Mucosa of rectum (tissue), 2 donors: ENCODE measurements around the gene SLC9A3.

ENCODE experiments used
- H3K27ac ChIP-seq, 2 donors: one replicate each; pipeline ENCODE4 v1.7.0; 2013; ENCODE audit warnings: inconsistent platforms in 2 of 2, low read depth in 2 of 2, low read length in 2 of 2
- H3K27me3 ChIP-seq, 2 donors: one replicate each; pipeline ENCODE4 v1.7.0; 2013; ENCODE audit warnings: low read length in 2 of 2; ENCODE audit not compliant: control insufficient read depth in 2 of 2, insufficient read depth in 2 of 2
- H3K36me3 ChIP-seq, 2 donors: one replicate each; pipeline ENCODE4 v1.7.0; 2013; ENCODE audit warnings: low read length in 2 of 2; ENCODE audit not compliant: control insufficient read depth in 2 of 2, insufficient read depth in 2 of 2
- H3K4me1 ChIP-seq, 2 donors: one replicate each; pipeline ENCODE4 v1.7.0; 2013; ENCODE audit warnings: low read length in 2 of 2, mild to moderate bottlenecking in 1 of 2; ENCODE audit not compliant: control insufficient read depth in 2 of 2, insufficient read depth in 2 of 2
- H3K4me3 ChIP-seq, 2 donors: one replicate each; pipeline ENCODE4 v1.7.0; 2013; ENCODE audit warnings: low read length in 2 of 2
- H3K9ac ChIP-seq, 2 donors: one replicate each; pipeline ENCODE4 v1.7.0; 2013; ENCODE audit warnings: low read length in 2 of 2, low read depth in 1 of 2, mild to moderate bottlenecking in 1 of 2
- H3K9me3 ChIP-seq, 2 donors: one replicate each; pipeline ENCODE4 v1.7.0; 2013; ENCODE audit warnings: low read length in 2 of 2; ENCODE audit not compliant: control insufficient read depth in 2 of 2
- donor health status: healthy.
- donor health status: Normal muscosa, but diverticular disease.

Gene SLC9A3

DNA sequence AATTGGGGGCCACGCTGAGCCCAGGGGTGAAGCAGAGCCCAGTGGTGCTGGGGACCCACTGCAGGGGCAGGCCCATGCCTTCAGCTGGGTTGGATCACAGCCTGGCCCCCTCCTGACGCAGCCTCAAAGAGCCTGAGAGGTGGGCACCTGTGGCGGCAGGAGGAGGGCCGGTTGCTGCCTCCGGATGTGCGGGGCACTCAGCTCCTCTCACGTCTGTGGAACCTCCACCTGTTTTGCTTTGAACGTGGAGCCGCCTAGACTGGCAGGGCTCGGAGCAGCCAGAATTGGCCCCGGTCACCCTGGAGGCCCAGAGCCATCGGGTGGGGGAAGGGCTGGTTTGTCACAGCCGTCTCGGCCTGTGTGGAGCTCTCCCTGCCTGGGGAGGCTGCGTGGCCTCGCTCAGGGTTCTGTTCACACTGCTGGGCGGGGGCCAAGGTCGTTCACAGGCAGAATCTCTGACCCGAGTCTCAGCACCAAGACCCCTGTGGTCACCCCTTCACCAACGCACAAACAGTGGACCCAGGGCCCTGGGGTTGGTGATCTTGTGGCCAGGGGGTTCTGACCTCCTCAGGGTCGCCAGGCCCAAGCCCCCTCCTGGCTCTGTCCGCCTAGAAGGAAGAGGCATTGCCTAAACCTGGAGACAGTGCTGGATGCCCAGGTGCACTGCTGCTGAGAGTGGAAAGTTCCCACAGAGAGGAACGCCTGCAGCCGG lies 9.2 kb upstream of the SLC9A3 start:
- H3K27ac ChIP-seq = no peak overlapping the region
- no peaks in the 10 kb centered on the region for H3K4me1 ChIP-seq
- H3K27me3 ChIP-seq = peaks cover 31 to 32% of the 10 kb centered on the region in 2 donors
- H3K36me3 ChIP-seq = no peaks in the 10 kb centered on the region
- H3K4me3 ChIP-seq = no peak overlapping the region
- no peaks in the 10 kb centered on the region for H3K9me3 ChIP-seq
- H3K9ac ChIP-seq = no peak overlapping the region

DNA sequence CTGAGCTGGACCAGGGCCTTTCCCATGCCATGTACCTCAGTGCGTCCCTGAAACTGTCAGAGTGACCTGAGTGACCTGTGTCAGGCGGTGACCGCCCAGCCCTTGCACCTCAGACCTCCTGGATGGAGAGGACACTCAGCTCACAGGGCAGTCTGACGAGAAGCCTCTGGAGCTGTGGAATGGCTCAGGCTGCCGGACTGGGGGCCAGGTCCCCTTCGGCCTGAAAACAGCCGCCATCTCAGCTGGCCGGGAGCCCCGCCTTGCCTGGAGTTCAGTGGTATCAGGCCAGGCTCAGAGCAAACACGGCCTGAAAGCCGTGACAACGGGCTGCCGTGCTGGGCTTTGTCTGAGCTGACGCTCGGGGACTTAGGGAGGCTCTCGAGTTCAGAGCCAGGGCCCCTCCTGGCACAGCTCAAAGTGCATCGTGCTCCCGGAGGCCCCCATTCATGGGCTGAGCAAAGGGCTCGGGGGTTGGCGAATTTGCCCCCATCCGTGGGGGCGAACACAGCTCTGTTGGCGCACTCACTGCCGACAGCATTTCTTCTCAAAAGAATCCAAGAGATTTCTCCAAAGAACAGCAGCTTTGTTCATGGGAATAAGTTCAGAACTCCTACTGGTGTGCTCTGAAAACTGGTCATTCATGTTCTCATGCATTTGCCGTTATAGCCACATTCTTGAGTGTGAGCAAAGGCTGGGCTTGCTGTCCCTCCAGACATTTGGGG lies 8.4 kb upstream of the SLC9A3 start:
- H3K9ac ChIP-seq = no peak overlapping the region
- H3K4me1 ChIP-seq = peaks cover 0 to 2% of the 10 kb centered on the region in 2 donors
- H3K27me3 ChIP-seq = peaks cover 32 to 33% of the 10 kb centered on the region in 2 donors

DNA sequence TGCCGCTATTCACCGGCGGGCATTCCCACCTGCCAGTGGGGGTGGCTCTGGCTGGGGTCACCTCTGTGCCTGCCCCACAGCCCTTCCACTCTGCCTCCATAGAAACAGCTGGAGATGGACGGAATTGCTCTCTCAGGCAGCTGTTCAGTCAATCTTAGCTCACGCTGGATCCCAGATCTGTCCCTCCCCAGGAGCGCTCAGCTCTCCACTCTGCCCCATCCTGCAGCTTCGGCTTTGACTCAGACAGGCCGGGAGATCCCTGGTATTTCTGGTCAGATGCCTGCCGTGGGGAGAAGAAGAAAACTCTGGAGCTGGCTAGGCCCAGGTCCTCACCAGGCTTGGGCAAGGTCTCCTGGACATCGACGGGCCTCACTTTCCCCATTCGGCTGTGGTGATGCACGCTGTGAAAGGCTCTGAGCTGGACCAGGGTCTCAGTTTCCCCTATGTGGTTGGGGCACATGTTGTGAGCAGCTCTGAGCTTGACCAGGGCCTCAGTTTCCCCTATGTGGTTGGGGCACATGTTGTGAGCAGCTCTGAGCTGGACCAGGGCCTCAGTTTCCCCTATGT lies 7.6 kb upstream of the SLC9A3 start:
- Histone ChIP-seq H3K27ac (no peak overlapping the region), H3K9ac (no peak overlapping the region), H3K4me3 (no peak overlapping the region), H3K27me3 (peaks cover 38 to 41% of the 10 kb centered on the region in 2 donors), H3K9me3 (no peaks in the 10 kb centered on the region), H3K36me3 (no peaks in the 10 kb centered on the region), H3K4me1 (peaks cover 0 to 4% of the 10 kb centered on the region in 2 donors)

More for the DNA sequence above, 8.4 kb upstream of the SLC9A3 start:
- Histone ChIP-seq H3K36me3 (no peaks in the 10 kb centered on the region), H3K4me3 (no peak overlapping the region), H3K9me3 (no peaks in the 10 kb centered on the region), H3K27ac (no peak overlapping the region)

DNA sequence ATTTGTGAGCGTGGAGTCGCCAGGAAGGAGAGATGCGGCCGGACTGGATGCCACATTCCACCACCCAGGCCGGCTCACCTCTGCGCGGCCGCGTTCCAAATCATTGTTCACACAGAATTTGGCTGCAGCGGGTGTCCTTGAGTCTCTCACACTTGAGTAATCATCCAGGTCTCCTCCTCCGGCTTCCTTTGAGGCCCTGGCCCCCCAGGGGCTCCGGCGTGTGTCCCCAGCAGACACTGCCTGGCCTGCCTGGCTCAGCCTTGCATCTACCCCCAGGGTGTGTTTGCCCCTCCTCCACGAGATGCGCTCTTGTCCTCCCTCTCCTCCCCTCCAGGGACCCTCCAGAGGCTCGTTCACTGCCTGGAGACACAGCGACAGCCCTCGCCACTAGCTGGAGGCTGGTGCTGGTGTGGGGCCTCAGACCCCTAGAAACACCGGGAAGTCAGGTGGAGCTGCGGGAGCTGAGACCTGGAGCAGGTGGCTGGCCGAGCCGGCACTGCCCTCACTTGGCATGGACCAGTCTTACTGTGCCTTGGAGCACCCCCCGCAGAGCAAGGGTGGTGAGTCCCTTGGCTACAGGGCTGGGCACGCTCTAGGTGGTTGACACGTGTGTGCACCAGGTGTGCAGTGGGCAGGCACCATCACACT lies 7.0 kb upstream of the SLC9A3 start:
- Histone ChIP-seq H3K4me3 (no peak overlapping the region), H3K4me1 (peaks cover 0 to 4% of the 10 kb centered on the region in 2 donors), H3K27ac (no peak overlapping the region), H3K36me3 (no peaks in the 10 kb centered on the region), H3K9ac (no peak overlapping the region), H3K27me3 (peaks cover 44 to 47% of the 10 kb centered on the region in 2 donors), H3K9me3 (no peaks in the 10 kb centered on the region)

DNA sequence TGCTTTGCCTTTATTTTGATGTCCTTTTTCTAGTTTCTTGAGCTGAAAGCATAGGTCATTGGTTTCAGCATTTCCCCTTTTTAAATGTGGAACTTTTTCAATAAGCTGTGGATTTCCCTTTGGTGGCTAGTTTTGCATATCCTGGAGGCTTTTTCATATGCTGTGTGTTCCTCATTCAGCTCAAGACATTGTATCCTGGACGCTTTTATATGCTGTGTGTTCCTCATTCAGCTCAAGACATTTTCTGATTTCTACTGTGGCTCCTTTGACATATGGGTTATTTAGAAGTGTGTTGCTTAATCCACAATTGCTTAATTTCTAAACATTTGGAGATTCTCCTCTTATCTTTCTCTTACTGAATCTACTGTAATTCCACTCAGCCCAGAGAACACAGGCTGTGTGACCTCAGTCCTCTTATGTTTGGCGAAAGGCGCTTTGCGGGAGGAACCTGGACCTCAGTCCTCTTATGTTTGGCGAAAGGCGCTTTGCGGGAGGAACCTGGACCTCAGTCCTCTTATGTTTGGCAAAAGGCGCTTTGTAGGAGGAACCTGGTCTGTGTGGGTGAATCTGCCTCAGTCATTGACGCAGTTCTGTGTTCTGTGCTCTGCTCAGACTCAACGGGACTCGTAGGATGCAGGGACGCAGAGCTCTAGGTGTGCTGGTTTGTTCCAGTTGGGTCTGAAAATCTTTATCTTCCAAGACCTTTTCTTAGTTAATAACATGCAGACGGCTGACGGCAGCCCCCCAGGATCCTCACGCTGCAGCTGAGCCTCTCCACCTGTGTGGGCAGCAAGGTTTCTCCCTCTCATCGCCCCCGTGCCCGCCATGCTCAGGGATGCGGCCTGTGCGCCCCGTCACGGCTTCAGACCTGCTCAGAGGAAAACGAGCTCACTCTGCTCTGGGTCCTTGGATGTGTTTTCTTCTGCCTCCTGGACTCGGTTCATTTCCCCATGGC lies 6.0 kb upstream of the SLC9A3 start:
- Histone ChIP-seq H3K27me3 (peaks cover 54 to 56% of the 10 kb centered on the region in 2 donors), H3K4me3 (no peak overlapping the region), H3K36me3 (no peaks in the 10 kb centered on the region), H3K4me1 (peaks cover 0 to 4% of the 10 kb centered on the region in 2 donors), H3K9me3 (no peaks in the 10 kb centered on the region), H3K27ac (no peak overlapping the region), H3K9ac (no peak overlapping the region)

DNA sequence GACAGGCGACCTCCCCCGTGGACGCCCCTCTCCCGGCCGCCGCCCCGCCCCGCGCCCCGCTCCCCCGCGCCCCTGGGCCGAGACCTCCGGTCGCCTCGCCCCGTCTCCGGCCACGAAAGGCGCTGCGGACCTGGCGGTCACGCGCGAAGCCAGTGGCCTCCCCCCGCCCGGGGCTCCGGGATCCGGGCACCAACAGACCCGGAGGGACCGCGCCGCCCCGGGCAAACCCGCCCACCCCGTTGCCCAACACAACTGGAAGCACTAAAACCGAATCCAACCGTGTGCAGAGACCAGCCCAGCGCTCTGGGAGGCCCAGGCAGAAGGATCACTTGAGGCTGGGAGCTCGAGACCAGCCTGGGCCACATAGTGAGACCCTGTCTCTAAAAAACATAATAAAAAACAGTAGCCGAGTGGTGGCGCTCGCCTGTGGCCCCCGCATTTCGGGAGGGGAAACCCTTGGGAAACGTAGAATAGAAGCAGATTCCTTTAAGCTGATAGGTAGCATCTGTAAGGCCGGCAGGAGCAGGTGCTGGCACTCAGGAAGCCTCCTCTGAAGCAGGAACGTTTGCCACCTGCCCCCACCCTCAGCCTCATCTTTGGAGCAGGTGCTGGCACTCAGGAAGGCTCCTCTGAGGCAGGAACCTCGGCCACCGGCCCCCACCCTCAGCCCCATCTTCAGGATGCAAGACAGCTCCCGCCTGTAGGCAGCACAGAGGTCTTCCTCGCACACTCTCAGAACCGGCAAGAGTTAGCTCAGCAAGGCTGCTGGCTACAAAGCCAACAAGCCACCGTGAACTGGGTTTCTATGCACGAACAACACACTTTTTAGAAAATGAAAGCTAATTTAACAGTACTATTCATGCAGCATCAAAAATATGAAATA lies 4.6 kb upstream of the SLC9A3 start:
- no peaks in the 10 kb centered on the region for H3K36me3 ChIP-seq
- H3K27ac ChIP-seq = no peak overlapping the region
- no peak overlapping the region for H3K4me3 ChIP-seq
- H3K4me1 ChIP-seq = peaks cover 0 to 7% of the 10 kb centered on the region in 2 donors
- peaks cover 59 to 63% of the 10 kb centered on the region in 2 donors for H3K27me3 ChIP-seq
- H3K9ac ChIP-seq = no peak overlapping the region
- H3K9me3 ChIP-seq = no peaks in the 10 kb centered on the region

DNA sequence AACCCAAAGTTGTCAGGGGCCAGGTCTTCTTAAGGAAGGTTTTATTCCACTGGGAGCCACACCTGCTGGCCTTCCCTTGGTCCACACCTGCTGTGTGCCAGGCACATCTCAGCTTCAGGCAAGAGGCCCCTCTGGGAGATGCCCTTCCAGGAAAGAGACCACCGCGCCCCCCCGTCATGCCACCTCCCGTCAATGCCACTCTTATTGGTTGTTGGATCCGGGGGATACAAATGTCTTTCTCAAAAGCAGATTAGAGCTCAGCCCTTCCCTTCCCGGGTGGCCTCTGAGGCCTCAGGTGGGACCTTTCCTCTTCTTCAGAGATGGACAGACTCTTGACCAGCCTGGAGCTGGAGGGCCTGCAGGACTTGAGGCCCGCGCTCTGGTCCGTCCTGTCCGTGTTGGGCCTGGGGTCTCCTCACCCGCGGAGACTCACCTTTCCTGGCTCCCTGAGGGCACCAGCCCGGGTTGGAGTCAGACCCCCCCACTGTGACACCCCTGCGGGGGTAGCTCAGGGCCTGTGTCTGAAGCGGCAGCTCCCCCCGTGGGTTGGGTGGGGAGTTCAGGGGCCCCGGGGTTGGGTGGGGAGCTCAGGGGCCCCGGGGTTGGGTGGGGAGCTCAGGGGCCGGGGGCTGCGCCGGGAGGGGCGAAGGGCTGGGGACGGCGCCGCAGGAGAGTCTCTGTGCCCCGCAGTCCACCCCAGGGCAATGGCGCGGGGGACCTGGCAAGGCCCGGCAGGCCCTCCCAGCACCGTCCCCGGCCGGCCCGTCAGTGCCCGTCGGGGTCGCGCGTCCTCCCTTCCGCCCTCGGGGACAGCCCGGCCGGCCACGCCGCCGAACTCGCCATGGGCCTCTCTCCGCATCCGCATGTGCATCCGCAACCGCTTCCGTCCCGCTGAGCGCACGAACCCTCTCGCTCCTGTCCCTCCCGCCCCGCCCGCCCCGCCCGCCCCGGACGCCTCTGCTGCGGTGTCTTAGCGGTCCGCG lies 3.7 kb upstream of the SLC9A3 start:
- peaks cover 60 to 65% of the 10 kb centered on the region in 2 donors for H3K27me3 ChIP-seq
- no peak overlapping the region for H3K4me3 ChIP-seq
- H3K4me1 ChIP-seq = peaks cover 2 to 10% of the 10 kb centered on the region in 2 donors
- no peak overlapping the region for H3K27ac ChIP-seq
- no peaks in the 10 kb centered on the region for H3K9me3 ChIP-seq
- no peak overlapping the region for H3K9ac ChIP-seq
- no peaks in the 10 kb centered on the region for H3K36me3 ChIP-seq

DNA sequence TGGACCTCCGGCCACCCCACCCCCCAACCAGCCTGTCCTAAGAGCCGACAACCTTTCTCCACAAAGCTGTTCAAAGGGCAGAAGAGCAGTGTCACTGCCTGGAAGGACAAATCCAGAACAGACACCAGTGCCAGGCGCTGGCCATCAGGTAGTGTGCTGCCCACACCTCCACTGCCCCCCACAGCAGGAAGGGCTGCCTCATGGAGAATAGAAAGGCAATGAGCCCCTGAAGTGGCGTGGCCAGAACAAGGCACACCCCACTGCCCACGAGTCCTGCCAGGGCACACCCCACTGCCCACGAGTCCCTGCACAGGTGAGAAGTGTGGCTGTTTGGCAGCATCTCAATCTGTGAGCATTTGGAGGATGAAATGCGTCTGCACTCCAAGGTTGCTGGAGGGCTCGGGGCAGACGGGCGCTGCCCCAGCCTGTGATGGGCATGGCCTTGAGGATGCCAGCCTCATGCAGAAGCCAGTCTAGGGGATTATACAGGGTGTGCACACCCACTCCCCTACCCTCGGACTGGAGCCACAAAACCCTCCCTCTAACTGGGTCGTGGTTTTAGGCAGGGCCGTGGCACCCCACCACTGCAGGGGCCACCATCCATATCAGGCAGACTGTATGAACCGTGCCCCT lies 2.3 kb upstream of the SLC9A3 start:
- Histone ChIP-seq H3K9me3 (no peaks in the 10 kb centered on the region), H3K4me1 (peaks cover 4 to 10% of the 10 kb centered on the region in 2 donors), H3K4me3 (no peak overlapping the region), H3K27ac (no peak overlapping the region), H3K27me3 (peaks cover 51 to 58% of the 10 kb centered on the region in 2 donors), H3K36me3 (no peaks in the 10 kb centered on the region), H3K9ac (no peak overlapping the region)
